ENCODE measurements around the gene PTPRR. TPM values are rescaled to one million over a fixed set of nuclear protein-coding genes. Genes with fewer than 3 reads are reported as not detected.
"Not testable (repeated sequence)": the region's sequence is repeated elsewhere in the genome, so short reads cannot be mapped to it uniquely, and the experiment has no call there.

Gene PTPRR
- total and polyA plus RNA-seq, 10 of the 15 experiments (the other 5 are each of a cell fraction or from before 2014, with no cell fraction given): 0.14 to 3.1 (median 0.42) TPM

DNA sequence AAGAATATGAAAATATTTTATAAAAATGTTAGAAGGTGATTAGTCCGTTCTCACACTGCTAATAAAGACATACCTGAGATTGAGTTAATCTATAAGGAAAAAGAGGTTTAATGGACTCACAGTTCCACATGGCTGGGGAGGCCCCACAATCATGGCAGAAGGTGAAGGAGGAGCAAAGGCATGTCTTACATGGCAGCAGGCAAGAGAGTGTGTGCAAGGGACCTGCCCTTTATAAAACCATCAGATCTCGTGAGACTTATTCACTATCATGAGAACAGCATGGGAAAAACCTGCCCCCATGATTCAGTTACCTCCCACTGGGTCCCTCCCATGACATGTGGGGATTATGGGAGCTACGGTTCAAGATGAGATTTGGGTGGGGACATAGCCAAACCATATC is 185.3 kb downstream of the PTPRR start:
- DNase-seq (ENCODE audit: low read depth, low spot score); H3K27ac ChIP-seq (ENCODE audit: control insufficient read depth, insufficient read depth); H2AFZ ChIP-seq (ENCODE audit: control insufficient read depth, low read depth, low read length); FAIRE-seq; H4K20me1 ChIP-seq (ENCODE audit: control insufficient read depth, insufficient read depth); H3K79me2 ChIP-seq (ENCODE audit: control insufficient read depth, insufficient read depth, low read length); H3K4me3 ChIP-seq; POLR2A ChIA-PET; SMC1A ChIA-PET (ENCODE audit: uncharacterized antibody, unreplicated experiment); CTCF ChIA-PET; H3K4me2 ChIP-seq (ENCODE audit: control insufficient read depth, insufficient read depth); H3K9ac ChIP-seq (ENCODE audit: control insufficient read depth, insufficient read depth, low read length); H3K9me3 ChIP-seq (replicated peaks; ENCODE audit: control insufficient read depth, insufficient read depth, low read length); H3K4me1 ChIP-seq (ENCODE audit: control insufficient read depth, insufficient read depth, low read length); RAD21 ChIA-PET (ENCODE audit: unreplicated experiment); H3K27me3 ChIP-seq (replicated peaks in 1 of 2; ENCODE audit: control insufficient read depth in 2 of 2, insufficient read depth in 2 of 2, low read length in 1 of 2); ATAC-seq; H3K36me3 ChIP-seq (ENCODE audit: control insufficient read depth in 2 of 2, insufficient read depth in 2 of 2, low read length in 1 of 2); BruUV-seq (replicated peaks): not testable (repeated sequence)
- intact Hi-C loops (cut with micrococcal nuclease; ENCODE audit: unreplicated experiment): loop anchor here (5.0 to 10.0 kb wide), 2 partner anchors 657 to 1010 kb away; no protein-coding TSS in a partner anchor
- in situ Hi-C loops (cut with MboI): loop anchor here (25.0 kb wide), 1 partner anchor 1002 kb away; no protein-coding TSS in a partner anchor
- 0% methylated on average over 3 of the region's 3 CpGs for WGBS (ENCODE audit: insufficient coverage, insufficient replicate concordance, low lambda C conversion rate, missing lambda C conversion rate)

- Histone ChIP-seq H3K9me3 (replicated peaks; ENCODE audit: control insufficient read depth, insufficient read depth, low read length) (no peaks in the 10 kb centered on the region), H4K20me1 (ENCODE audit: control insufficient read depth, insufficient read depth) (no peaks in the 10 kb centered on the region), H3K79me2 (ENCODE audit: control insufficient read depth, insufficient read depth, low read length) (no peaks in the 10 kb centered on the region), H3K4me3 (no peak overlapping the region), H2AFZ (ENCODE audit: control insufficient read depth, low read depth, low read length) (no peak overlapping the region), H3K4me2 (ENCODE audit: control insufficient read depth, insufficient read depth) (no peak overlapping the region), H3K36me3 (ENCODE audit: control insufficient read depth in 2 of 2, insufficient read depth in 2 of 2, low read length in 1 of 2) (no peaks in the 10 kb centered on the region), H3K4me1 (ENCODE audit: control insufficient read depth, insufficient read depth, low read length) (no peaks in the 10 kb centered on the region), H3K27me3 (replicated peaks in 1 of 2; ENCODE audit: control insufficient read depth in 2 of 2, insufficient read depth in 2 of 2, low read length in 1 of 2) (no peaks in the 10 kb centered on the region), H3K9ac (ENCODE audit: control insufficient read depth, insufficient read depth, low read length) (no peak overlapping the region), H3K27ac (ENCODE audit: control insufficient read depth, insufficient read depth) (no peak overlapping the region)
- FAIRE-seq (peak; percentile 88), ATAC-seq (peak; percentile 91), DNase-seq (ENCODE audit: low read depth, low spot score) (peak; percentile 5)
- RAD21 ChIA-PET (ENCODE audit: unreplicated experiment): interaction anchor here (0.8 to 1.4 kb wide), 2 partner anchors 106 to 1014 kb away, joined by 3 to 4 read pairs; no protein-coding TSS in a partner anchor
- intact Hi-C loops (cut with micrococcal nuclease; ENCODE audit: unreplicated experiment) (loop anchor here (1.0 to 10.0 kb wide), 2 partner anchors 116 to 1011 kb away; no protein-coding TSS in a partner anchor), in situ Hi-C loops (cut with MboI) (loop anchor here (25.0 kb wide), 1 partner anchor 1004 kb away; no protein-coding TSS in a partner anchor)
- TF ChIP-seq GABPA (IDR thresholded peaks at IDR 0.05; ENCODE audit: low read depth): no peak
- TF ChIP-seq WRNIP1 (IDR thresholded peaks at IDR 0.05; ENCODE audit: borderline replicate concordance, low read depth, low read length): no peak
- TF ChIP-seq ZNF384 (IDR thresholded peaks at IDR 0.05; ENCODE audit: borderline replicate concordance, low read depth, low read length): peak; percentile 38; the same call in 1 of the 2 replicates
- no peak for TF ChIP-seq JUND (IDR thresholded peaks at IDR 0.05; ENCODE audit: low read depth, low read length)
- peak; percentile 40; the same call in 1 of the 2 replicates for TF ChIP-seq SMC3 (IDR thresholded peaks at IDR 0.05; ENCODE audit: borderline replicate concordance, low read length)
- peak; percentile 77 for TF ChIP-seq RAD21 (IDR thresholded peaks at IDR 0.05; ENCODE audit: insufficient read depth, low read depth, low read length)
- TF ChIP-seq, protein P1, sequence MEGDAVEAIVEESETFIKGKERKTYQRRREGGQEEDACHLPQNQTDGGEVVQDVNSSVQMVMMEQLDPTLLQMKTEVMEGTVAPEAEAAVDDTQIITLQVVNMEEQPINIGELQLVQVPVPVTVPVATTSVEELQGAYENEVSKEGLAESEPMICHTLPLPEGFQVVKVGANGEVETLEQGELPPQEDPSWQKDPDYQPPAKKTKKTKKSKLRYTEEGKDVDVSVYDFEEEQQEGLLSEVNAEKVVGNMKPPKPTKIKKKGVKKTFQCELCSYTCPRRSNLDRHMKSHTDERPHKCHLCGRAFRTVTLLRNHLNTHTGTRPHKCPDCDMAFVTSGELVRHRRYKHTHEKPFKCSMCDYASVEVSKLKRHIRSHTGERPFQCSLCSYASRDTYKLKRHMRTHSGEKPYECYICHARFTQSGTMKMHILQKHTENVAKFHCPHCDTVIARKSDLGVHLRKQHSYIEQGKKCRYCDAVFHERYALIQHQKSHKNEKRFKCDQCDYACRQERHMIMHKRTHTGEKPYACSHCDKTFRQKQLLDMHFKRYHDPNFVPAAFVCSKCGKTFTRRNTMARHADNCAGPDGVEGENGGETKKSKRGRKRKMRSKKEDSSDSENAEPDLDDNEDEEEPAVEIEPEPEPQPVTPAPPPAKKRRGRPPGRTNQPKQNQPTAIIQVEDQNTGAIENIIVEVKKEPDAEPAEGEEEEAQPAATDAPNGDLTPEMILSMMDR (IDR thresholded peaks at IDR 0.05 in 2 of 3, conservative IDR thresholded peaks at IDR 0.05 in 1 of 3; ENCODE audit: control insufficient read depth in 2 of 3, extremely low read depth in 1 of 3, insufficient read depth in 1 of 3, low read depth in 3 of 3, low read length in 3 of 3): peak; percentile 58 to 67 (median 63)
- no peak for TF ChIP-seq NFIC (IDR thresholded peaks at IDR 0.05; ENCODE audit: low read depth, low read length)
- SMC1A ChIA-PET (ENCODE audit: uncharacterized antibody, unreplicated experiment): interaction anchor here (0.9 to 1.5 kb wide), 4 partner anchors 28 to 1014 kb away, joined by 3 to 8 read pairs (median 5); no protein-coding TSS in a partner anchor
- POLR2A ChIA-PET: no interaction called here
- BruUV-seq (replicated peaks): no TSS peak
- WGBS (ENCODE audit: insufficient coverage, insufficient replicate concordance, low lambda C conversion rate, missing lambda C conversion rate): 0% methylated on average over 4 of the region's 4 CpGs
- CTCF ChIA-PET: interaction anchor here (0.5 to 2.0 kb wide), 15 partner anchors 10 to 1155 kb away, joined by 3 to 14 read pairs (median 3); no protein-coding TSS in a partner anchor
These were observed 187.2 kb downstream of the PTPRR start for GRCh38 chr12:70733385-70733784.
